Hepatocyte (in vitro differentiated cells): Measurements from ENCODE around the gene KDM4B. TPM values are rescaled to one million over a fixed set of nuclear protein-coding genes. Genes with fewer than 3 reads are reported as not detected.

ENCODE experiments used
- DNase-seq: peaks from one replicate; pipeline ENCODE4 v3.0.0-alpha.2; 2016; ENCODE audit warnings: low spot score
- H2AFZ ChIP-seq: fragments of 200-600 bp; sonication (generic); 2 replicates; pipeline ENCODE4 v1.6.0; 2016; ENCODE audit warnings: antibody characterized with exemption, mild to moderate bottlenecking
- H3K27ac ChIP-seq: fragments of 200-600 bp; sonication (generic); 2 replicates; pipeline ENCODE4 v1.5.1; 2016; ENCODE audit warnings: mild to moderate bottlenecking
- H3K27me3 ChIP-seq: fragments of 200-600 bp; sonication (generic); 2 replicates; pipeline ENCODE4 v1.6.1; 2016
- H3K36me3 ChIP-seq: fragments of 200-600 bp; sonication (generic); replicated peaks from 2 replicates; pipeline ENCODE4 v1.5.1; 2016; ENCODE audit warnings: low read depth; ENCODE audit not compliant: insufficient read depth
- H3K4me1 ChIP-seq: fragments of 200-600 bp; sonication (generic); 2 replicates; pipeline ENCODE4 v1.5.1; 2016; ENCODE audit warnings: mild to moderate bottlenecking, moderate library complexity; ENCODE audit not compliant: insufficient read depth
- H3K4me2 ChIP-seq: fragments of 200-600 bp; sonication (generic); 2 replicates; pipeline ENCODE4 v1.6.0; 2016
- H3K4me3 ChIP-seq: fragments of 200-600 bp; sonication (generic); 2 replicates; pipeline ENCODE4 v1.5.1; 2016; ENCODE audit warnings: mild to moderate bottlenecking
- H3K79me2 ChIP-seq: fragments of 200-600 bp; sonication (generic); 2 replicates; pipeline ENCODE4 v1.6.0; 2017; ENCODE audit warnings: mild to moderate bottlenecking
- H3K9me2 ChIP-seq: fragments of 200-600 bp; sonication (generic); replicated peaks from 2 replicates; pipeline ENCODE4 v1.6.0; 2017; ENCODE audit warnings: mild to moderate bottlenecking; ENCODE audit not compliant: insufficient read depth
- H3K9me3 ChIP-seq: fragments of 200-600 bp; sonication (generic); 2 replicates; pipeline ENCODE4 v1.5.1; 2016; ENCODE audit warnings: low read depth, mild to moderate bottlenecking
- H4K20me1 ChIP-seq: fragments of 200-600 bp; sonication (generic); 2 replicates; pipeline ENCODE4 v1.6.0; 2016; ENCODE audit warnings: mild to moderate bottlenecking; ENCODE audit not compliant: insufficient read depth, poor library complexity, severe bottlenecking
- CTCF ChIP-seq: fragments of 200-600 bp; sonication (generic); IDR thresholded peaks from 2 replicates; pipeline ENCODE4 v1.5.1; 2016; ENCODE audit warnings: antibody characterized with exemption, mild to moderate bottlenecking; ENCODE audit not compliant: poor library complexity
- EZH2 ChIP-seq: fragments of 200-600 bp; sonication (generic); IDR thresholded peaks from 2 replicates; pipeline ENCODE4 v1.6.1; 2016; ENCODE audit warnings: antibody characterized with exemption, mild to moderate bottlenecking, borderline replicate concordance
- EZH2phosphoT487 ChIP-seq: fragments of 200-600 bp; sonication (generic); IDR thresholded peaks from one replicate; pipeline ENCODE4 v1.6.1; 2018; ENCODE audit warnings: antibody characterized with exemption, mild to moderate bottlenecking, low read depth, moderate library complexity; ENCODE audit not compliant: unreplicated experiment, severe bottlenecking
- WGBS: methylation state at CpG from one replicate; pipeline ENCODE4 v1.1.6; 2016; ENCODE audit warnings: low lambda C conversion rate; ENCODE audit errors: missing lambda C conversion rate; 5-methylcytosine and 5-hydroxymethylcytosine counted together
- polyA plus RNA-seq: library from polyadenylated mRNA; unstranded; fragments of >200 nt; fragmentation: Nextera tagmentation; extraction: Ambion mirVana; gene quantifications from 2 replicates; pipeline ENCODE4 v1.2.1, GENCODE V29; 2016
- total RNA-seq: library from RNA; depleted of rRNA; stranded (reverse); fragments of >200 nt; gene quantifications from 2 replicates; pipeline ENCODE4 v1.2.3, GENCODE V29; 2014

Gene KDM4B
- total and polyA plus RNA-seq, 2 experiments from 2014 or later, result 22.2 to 29.6 TPM

GRCh38 chr19:5023128-5023571 lies 54.2 kb downstream of the KDM4B start:
- Histone ChIP-seq H3K36me3 (no peaks in the 10 kb centered on the region), H4K20me1 (peaks cover 66% of the 10 kb centered on the region), H3K4me2 (no peak overlapping the region), H3K27ac (no peak overlapping the region), H3K79me2 (peaks cover 87% of the 10 kb centered on the region), H3K4me3 (no peak overlapping the region), H2AFZ (no peak overlapping the region), H3K9me3 (no peaks in the 10 kb centered on the region), H3K9me2 (no peaks in the 10 kb centered on the region), H3K27me3 (no peaks in the 10 kb centered on the region), H3K4me1 (no peaks in the 10 kb centered on the region)
- WGBS, result 92% methylated on average over 19 of the region's 19 CpGs
- TF ChIP-seq EZH2 (no peak), CTCF (no peak), EZH2phosphoT487 (no peak)
- no peak for DNase-seq

GRCh38 chr19:5024282-5024681 lies 55.4 kb downstream of the KDM4B start:
- Histone ChIP-seq H3K27ac (no peak overlapping the region), H3K4me1 (no peaks in the 10 kb centered on the region), H3K9me3 (no peaks in the 10 kb centered on the region), H3K4me3 (no peak overlapping the region), H3K9me2 (no peaks in the 10 kb centered on the region), H3K4me2 (no peak overlapping the region), H2AFZ (no peak overlapping the region), H3K27me3 (no peaks in the 10 kb centered on the region), H4K20me1 (peaks cover 67% of the 10 kb centered on the region), H3K36me3 (no peaks in the 10 kb centered on the region), H3K79me2 (peaks cover 89% of the 10 kb centered on the region)
- TF ChIP-seq EZH2, result no peak
- TF ChIP-seq CTCF, result no peak
- TF ChIP-seq EZH2phosphoT487, result no peak
- 88% methylated on average over 10 of the region's 10 CpGs for WGBS
- DNase-seq, result no peak

GRCh38 chr19:5025027-5025426 lies 56.1 kb downstream of the KDM4B start:
- Histone ChIP-seq H3K4me3 (no peak overlapping the region), H3K79me2 (peaks cover 92% of the 10 kb centered on the region), H3K4me1 (no peaks in the 10 kb centered on the region)

More at GRCh38 chr19:5025027-5025426, 56.1 kb downstream of the KDM4B start:
- H3K27ac ChIP-seq, result no peak overlapping the region
- DNase-seq, result no peak
- H3K9me2 ChIP-seq, result no peaks in the 10 kb centered on the region
- no peak overlapping the region for H3K4me2 ChIP-seq
- H3K9me3 ChIP-seq, result no peaks in the 10 kb centered on the region
- H3K36me3 ChIP-seq, result no peaks in the 10 kb centered on the region
- WGBS, result 89% methylated on average over 10 of the region's 10 CpGs
- peaks cover 74% of the 10 kb centered on the region for H4K20me1 ChIP-seq
- TF ChIP-seq EZH2 (no peak), CTCF (no peak), EZH2phosphoT487 (no peak)
- no peak overlapping the region for H2AFZ ChIP-seq
- H3K27me3 ChIP-seq, result no peaks in the 10 kb centered on the region
